Panc1 (cell line): ENCODE measurements around the gene WDR6.

Source experiments
- CTCF ChIP-seq: fragments of 450-650 bp; IDR thresholded peaks from 2 replicates; pipeline ENCODE4 v1.5.1; 2017; ENCODE audit warnings: mild to moderate bottlenecking
- POLR2AphosphoS5 ChIP-seq: IDR thresholded peaks from 2 replicates; pipeline ENCODE4 v1.6.1; 2012; ENCODE audit warnings: mild to moderate bottlenecking, low read depth, low read length, moderate library complexity
- REST ChIP-seq, 2 experiments: IDR thresholded peaks; 2 replicates each; pipeline ENCODE4 v1.6.1; 2011 to 2012; ENCODE audit warnings: low read depth in 2 of 2, control low read depth in 1 of 2, low read length in 1 of 2, mild to moderate bottlenecking in 1 of 2, moderate library complexity in 1 of 2; ENCODE audit not compliant: insufficient read depth in 1 of 2
- SIN3A ChIP-seq: IDR thresholded peaks from 2 replicates; pipeline ENCODE4 v1.6.1; 2012; ENCODE audit warnings: low read depth, mild to moderate bottlenecking, low read length, moderate library complexity, borderline replicate concordance; ENCODE audit not compliant: insufficient read depth
- TCF7L2 ChIP-seq: IDR thresholded peaks from 2 replicates; pipeline ENCODE4 v1.6.1; 2011; ENCODE audit warnings: mild to moderate bottlenecking, low read depth, low read length, inconsistent platforms

GRCh38 chr3:49006408-49007067, 653 bp upstream of the WDR6 start:
- TF ChIP-seq CTCF (no peak), REST (IDR thresholded peaks at IDR 0.05; ENCODE audit: insufficient read depth in 1 of 2, low read depth in 2 of 2, low read length in 1 of 2) (no peak), SIN3A (no peak), TCF7L2 (no peak; the same call in 1 of the 2 replicates), POLR2AphosphoS5 (no peak)
